HG03159 (cell line): ENCODE measurements around the gene MYO3B.
A peak's percentile ranks its signal among the peaks of the same experiment; 100 is the strongest.

ENCODE experiments used
- ATAC-seq: cut with Tn5 transposase; IDR thresholded peaks from one replicate; pipeline ENCODE4 v1.9.1; 2021; ENCODE audit warnings: mild to moderate bottlenecking, moderate library complexity; ENCODE audit not compliant: unreplicated experiment

MYO3B gene, protein sequence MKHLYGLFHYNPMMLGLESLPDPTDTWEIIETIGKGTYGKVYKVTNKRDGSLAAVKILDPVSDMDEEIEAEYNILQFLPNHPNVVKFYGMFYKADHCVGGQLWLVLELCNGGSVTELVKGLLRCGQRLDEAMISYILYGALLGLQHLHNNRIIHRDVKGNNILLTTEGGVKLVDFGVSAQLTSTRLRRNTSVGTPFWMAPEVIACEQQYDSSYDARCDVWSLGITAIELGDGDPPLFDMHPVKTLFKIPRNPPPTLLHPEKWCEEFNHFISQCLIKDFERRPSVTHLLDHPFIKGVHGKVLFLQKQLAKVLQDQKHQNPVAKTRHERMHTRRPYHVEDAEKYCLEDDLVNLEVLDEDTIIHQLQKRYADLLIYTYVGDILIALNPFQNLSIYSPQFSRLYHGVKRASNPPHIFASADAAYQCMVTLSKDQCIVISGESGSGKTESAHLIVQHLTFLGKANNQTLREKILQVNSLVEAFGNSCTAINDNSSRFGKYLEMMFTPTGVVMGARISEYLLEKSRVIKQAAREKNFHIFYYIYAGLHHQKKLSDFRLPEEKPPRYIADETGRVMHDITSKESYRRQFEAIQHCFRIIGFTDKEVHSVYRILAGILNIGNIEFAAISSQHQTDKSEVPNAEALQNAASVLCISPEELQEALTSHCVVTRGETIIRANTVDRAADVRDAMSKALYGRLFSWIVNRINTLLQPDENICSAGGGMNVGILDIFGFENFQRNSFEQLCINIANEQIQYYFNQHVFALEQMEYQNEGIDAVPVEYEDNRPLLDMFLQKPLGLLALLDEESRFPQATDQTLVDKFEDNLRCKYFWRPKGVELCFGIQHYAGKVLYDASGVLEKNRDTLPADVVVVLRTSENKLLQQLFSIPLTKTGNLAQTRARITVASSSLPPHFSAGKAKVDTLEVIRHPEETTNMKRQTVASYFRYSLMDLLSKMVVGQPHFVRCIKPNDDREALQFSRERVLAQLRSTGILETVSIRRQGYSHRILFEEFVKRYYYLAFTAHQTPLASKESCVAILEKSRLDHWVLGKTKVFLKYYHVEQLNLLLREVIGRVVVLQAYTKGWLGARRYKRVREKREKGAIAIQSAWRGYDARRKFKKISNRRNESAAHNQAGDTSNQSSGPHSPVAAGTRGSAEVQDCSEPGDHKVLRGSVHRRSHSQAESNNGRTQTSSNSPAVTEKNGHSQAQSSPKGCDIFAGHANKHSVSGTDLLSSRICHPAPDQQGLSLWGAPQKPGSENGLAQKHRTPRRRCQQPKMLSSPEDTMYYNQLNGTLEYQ (N-terminal part only)

DNA sequence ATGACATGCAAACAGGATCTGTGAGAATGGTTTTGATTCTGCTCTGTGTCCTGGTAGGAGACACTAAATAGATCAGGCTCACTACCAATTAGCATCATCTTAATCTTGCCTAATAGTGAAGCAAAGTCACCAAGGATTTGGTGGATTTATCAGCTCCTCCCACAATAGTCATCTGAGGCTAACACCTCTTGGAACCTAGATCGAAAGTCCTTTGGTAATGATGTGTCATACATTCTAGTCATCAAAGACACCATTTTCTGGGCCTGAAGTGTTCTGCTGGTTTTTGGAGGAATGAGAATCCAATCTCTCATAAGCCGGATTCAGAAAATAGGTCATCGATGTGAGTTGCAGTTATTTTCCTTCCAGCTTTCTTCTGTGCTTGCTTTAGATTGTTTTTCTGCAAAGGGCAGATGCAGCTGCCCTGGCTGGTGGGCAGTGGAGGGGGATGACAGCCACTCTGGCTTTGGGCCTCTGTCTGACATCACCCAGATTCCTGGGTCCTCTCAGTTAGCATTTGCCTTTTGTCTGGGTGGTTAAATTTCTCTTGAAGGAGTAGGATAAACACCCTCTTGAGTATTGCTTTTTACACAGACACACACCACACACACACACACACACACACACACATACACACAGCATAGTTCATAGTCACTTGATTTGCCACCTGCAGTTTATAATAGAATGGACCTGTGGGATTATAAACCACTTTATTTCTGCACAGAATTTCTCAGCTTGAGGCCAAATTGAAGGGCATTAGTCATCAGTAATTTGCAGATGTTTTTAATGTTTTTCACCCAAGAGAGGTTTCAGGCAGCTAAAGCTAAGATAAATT lies at the start of gene MYO3B:
TSS of gene MYO3B (plus strand) at position 198 of the 832 bp plus-strand sequence. CDS start at position 339, 141 bp downstream.
- ATAC-seq, result no peak

DNA sequence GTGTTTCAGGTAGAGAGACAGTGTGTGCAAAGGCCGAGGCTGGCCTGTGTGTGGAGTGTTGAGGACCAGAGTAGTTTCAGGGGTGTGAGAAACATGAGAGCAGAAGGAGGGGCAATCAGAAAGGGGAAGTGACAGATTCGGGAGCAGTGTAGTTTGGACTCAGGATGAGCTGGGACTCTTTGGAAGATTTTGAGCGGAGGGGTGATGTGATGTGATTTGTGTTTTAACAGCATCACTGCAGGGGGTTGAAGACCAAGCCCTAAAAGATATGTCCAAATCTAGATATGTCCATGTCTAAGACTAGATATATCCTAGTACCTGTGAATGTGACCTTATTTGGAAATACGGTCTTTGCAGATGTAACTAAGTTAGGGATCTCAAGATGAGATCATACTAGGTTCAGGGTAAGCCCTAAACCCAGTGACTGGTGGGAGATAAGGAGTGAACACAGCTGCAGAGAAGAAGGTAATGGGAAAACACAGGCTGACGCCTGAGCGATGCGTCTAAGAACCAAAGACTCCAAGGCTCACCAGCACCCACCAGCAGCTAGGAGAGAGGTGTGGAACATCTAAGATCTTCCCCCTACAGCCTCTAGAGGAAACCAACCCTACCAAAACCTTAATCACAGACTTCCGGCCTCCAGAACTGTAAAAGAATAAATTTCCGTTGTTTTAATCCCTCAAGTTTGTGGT lies 38.5 kb upstream of the MYO3B start:
- no peak for ATAC-seq

DNA sequence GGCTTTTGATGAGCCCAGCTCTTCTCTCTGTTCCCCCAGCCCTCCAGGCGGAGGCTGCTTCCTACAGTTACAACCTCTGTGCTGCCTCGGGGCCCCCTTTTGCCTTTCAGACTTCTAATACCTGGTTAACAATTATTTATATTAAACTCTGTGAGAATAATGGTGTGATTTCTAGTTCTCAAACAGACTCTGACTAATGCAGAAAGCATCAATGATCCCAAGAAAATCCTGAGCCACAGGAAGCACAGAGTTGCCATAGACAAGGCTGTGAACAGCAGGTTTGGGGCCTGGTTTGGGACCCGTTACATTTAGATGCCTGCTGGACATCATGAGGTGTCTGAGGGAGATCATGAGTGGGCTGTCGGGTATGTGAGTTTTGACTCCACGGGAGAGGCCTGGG lies 37.4 kb upstream of the MYO3B start:
- no peak for ATAC-seq

DNA sequence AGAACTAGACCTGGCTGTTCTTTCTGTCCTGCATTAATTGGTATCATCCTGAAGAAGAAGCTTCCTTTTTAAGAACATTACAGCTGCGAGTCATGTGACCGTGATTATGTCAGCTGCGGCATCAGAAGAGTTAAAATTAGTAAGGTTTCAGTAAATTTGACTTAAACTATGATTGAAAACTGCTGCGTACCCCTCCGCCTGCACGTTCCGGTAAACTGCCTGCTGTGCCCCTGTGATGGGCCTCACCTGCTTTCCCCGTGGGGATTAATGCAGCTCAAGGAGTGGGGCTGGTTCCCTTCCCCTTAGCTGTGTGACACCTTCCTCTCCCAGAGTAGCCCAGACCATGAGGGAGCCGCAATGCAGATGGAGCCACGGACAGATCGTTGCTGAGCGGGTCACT lies 36.1 kb upstream of the MYO3B start:
- no peak for ATAC-seq

DNA sequence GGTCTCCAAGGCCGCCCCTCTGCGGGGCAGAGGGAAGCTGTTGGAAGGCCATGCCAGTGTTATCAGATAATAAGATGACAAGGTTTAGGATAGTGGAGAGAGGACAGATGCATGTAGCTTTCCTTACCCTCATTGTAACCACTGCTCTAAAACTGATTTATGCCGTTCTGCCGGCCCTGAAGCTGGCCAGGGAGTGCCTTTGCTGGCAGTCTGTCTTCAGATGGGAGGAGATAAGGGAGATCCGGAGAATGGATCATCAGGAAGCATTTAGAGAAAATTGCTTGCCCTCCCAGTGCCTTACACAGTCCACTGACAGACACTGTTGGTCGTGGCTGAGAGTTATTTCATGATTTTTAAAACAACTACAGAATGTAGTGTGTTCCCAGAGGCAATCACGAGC lies 35.4 kb upstream of the MYO3B start:
- ATAC-seq, result no peak

DNA sequence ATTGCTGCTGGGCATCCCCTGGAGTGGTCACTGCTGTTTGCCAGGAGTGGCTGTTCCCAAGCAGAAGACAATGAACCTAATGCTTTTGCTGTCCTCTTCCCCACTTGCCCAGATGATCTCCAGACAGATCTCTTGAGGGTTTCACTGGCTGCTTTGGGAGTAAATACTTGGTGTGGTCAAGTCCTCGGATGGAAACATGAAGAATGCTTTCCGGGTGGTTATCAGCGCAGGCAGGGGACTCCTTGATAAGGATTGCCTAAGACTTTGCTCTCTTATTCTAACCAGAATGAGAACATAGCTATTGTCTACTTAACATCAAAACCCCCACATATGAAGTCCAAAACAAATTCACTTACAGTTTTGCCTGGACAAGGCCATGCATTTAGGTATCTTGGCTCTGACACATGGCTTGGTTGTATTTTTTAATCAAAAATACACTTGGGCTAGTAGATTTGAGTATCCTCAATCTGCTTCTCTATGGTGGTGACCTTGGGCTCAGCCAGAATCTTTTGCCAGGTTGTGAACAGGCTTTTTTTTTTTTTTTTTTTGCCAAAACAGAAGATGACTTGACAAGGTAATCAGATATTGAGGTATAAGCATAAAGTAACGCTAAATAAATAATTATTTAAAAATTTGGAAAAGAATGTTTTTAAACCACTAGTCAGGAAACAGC lies 34.8 kb upstream of the MYO3B start:
- no peak for ATAC-seq

DNA sequence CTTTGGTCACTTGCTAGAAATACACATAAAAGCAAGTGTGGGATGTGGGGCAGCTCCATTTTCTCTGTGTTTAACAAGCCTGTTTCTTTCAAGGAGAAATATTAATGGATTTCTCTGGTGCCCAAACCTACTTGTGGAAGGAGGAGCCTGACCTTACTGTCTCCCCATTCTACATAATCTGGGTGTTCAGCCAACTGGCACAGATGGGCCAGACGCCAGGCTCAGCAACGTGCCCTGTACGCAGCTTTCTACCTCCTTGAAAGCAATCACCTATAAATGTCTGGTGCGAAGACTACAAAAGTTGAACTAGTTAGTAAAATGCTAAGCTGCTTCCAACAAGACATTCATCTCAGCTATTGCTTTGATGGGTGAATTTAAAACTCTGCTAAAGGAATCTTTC lies 33.2 kb upstream of the MYO3B start:
- no peak for ATAC-seq

DNA sequence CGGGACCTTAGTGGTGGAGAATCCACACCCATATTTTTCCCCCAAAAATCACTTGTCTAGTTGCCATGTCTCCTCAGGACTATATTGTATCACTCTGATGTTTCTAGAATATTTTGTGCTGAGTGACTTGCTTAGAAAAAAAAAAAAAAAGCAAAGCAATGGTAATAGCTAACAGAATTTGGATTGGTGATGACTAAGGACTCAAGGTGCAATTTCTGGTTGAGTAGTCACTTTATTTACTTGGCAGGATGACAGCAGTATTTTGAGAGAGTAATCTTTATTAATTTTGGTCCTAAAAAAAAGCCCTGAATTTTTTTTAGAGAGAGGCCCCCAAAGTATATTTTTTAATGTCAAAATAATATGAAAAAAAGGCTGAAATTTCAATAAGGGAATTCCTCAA lies 32.8 kb upstream of the MYO3B start:
- ATAC-seq, result no peak

DNA sequence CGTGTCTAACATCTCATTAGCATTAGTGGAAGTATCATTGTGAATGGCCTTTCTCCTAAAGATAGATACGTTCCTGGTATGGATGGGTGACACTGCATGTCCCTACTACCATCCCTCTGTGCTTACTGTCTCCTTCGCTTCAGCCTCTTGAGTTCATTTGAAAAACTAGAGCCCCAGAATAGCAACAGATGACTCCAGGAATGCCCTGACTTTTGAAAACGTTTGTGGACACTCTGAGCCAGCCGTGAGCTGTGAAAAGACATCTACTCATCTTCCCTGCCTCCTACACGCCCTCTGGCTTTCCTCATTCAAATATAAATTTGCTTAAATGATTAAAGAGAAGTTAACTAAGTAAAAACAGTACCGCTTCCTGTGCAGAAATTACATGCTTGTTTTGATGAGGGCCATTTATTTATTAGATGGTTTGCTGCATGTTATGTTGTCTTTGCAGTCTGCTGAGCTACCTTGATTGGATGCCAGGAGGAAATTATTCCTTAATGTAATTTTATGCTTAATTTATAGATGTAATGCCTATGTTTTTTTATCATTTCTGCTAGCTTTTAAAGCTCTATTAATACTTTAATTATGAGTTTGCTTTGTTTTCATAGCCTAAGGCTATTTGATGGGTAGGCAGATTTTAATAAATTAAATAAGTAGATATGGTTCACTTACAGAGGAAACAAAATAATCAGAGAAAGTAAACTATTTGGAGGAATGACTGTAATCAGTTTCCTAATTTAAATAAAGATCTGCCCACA lies 32.1 kb upstream of the MYO3B start:
- ATAC-seq, result no peak

DNA sequence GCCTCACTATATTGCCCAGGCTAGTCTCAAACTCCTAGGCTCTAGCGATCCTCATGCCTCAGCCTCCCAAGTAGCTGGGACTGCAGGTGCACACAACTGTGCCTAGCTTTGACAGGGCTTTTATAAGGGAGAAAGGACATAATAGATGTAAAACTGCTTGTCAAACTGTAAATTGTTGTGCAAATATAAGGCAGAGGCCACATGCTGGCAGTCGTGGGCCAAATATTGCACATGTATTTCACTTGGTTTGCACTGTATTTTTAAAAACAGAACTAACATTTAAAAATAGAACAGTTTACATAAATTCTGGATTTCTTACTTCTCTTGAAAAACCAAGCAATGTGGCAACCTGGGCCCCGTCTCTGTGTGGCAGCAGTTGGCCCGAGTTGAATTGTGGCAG lies 31.2 kb upstream of the MYO3B start:
- no peak for ATAC-seq

DNA sequence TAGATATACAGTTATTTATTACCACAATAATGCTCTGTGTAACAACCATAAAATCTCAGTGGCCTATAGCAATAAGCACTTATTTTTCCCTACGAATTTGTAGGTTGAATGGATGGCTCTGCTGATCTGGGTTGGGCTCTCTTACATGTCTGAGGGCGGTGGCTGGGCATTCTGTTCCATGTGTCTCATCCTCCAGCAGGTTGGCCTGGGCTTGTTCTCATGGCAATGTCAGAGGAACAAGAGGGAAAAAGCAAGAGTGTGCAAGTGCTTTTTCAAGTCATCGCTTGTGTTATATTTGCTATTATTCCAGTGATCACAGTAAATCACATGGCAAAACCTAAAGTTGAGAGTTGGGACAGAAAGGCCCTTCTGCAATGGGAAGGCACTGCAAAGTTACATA lies 30.4 kb upstream of the MYO3B start:
- no peak for ATAC-seq

DNA sequence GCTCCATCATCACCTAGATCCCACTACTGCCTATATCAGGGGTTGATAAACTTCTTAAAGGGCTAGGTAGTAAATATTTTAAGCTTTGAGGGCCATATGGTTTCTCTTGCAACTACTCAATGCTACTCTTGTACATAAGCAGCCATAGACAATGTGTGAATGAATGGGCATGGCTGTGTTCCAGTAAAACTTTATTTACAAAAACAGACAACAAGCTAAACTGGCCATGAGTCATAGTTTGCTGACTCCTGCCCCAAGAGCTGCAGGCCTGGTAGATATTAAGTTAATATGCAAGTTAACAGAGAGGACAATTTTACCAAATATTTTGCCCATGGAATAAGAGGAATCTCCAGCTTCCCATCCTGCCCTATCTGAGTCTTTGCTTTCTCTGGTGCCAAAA lies 29.8 kb upstream of the MYO3B start:
- ATAC-seq, result no peak

DNA sequence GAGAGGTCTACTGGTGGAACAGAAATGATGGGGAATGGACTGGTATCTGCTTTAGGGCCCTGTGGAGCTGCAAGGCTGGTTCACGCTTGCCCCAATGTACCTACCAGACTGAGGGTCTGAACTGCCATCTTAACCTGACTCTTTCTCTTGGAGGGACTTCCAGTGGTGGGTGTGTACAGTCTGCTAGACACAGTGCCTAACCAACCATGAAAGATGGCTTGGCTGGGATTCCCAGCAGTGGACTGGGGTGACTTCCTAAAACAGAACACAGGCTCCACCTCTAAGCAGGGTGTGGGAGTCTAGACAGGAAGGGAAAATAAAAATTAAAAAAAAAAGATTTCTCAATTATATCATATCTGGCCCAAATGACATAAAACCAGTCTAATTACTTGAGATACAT lies 25.5 kb upstream of the MYO3B start:
- ATAC-seq, result no peak

DNA sequence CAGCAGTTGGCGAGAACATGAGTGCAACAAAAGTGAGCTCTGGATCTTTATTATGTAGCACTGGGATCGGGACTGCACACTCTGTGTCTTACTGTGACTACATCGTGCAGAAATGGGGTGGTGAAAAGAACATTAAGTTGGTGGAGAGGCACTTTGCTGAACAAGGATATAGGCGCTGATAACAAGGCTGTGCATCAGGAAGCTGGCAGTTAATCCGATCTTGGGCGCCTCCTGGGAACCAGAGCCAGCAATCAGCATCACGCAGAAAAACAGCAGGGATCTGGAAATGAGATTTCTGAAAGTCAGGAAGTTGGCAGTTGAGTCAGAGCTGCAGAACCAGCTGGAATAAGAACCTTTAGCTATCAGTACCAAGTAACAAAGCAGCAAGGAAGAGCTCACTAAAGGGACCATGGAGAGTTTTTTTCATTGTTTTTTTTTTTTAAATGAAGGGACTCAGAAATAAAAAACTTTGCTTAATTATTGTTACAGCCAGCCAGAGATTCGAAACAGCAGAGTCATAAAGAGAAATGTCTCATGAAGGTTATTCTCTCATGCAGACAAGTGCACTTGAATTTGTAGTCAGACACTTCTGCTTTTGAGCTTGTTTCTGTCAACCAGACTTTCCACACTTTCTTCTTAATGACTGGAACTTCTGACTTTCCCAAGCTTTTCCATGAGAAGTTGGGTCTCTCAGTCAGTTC lies 22.8 kb upstream of the MYO3B start:
- peak; percentile 51 for ATAC-seq

DNA sequence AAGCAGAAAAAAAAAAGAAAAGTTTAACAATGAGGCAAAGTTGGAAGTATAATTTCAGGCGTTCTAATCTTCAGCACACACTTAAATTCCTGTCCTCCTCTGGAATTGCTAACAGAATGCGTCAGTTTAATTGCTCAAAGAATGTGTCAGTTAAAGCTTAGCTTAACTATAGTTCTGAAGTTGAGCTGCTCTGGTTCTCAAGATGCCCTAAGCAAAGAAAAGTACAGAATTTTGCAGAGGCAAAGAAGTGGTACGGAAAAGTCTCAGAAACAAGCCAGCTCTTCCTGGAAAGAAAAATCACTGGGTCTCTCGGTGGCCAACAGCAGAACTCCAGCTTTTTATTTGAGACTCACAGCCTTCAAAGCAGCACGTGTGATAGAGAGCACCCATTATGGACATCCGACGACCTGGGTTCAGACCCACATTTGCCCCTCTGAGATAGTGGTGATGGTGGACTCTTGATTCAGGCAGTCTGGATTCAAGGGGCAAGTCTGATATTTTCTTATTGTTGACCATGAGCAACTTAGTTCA lies 22.2 kb upstream of the MYO3B start:
- no peak for ATAC-seq

DNA sequence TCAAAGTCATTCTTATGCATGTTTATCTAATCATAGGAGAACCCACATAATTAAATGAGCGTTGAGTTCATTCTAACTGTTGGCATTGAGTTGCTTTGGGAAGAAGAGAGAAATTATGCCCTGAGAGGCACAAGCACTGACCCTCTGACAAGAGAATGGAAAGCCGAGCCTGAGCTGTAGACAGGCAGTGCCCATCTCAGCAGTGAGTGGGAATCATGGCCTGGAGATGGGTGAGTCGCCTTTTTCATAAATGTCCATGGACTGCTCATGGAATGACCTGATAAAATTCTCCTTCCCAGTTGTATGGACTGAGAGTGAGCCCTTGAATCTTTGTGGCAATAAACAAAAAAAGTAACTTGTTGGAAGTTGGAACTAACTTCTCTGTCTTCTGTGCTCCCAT lies 21.4 kb upstream of the MYO3B start:
- ATAC-seq, result no peak

DNA sequence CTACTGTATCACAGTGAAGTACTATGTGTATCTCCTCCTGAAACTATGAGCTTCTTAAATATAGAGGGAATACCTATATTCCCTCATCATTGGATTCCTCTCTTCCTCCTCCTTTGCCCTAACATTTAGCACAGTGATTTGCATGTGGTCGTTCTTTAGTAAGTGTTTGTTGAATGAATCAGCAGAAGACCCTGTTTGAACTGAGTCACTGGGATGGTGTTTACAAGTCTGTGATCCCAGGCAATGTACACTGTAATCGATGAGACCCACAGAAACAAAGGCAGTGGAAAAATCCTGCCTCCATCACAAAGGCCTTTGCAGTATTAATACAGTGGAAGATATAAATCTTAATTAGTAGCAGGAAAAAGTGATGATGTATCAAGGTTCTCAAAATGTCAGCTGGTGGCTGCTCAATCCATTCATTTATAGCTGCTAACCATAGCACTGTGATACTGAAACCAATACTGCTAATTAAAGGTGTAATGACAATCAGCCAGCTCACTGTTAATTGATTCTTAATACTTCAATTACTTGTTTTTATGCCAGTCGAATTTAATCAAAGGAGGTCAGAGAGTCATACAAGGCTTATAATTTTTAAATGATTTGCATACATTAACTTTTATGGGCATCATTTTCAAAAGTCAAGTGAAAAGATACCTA lies 20.8 kb upstream of the MYO3B start:
- ATAC-seq, result no peak
